H1 (cell line): ENCODE measurements around the gene SEC16A. TPM values are rescaled to one million over a fixed set of nuclear protein-coding genes. Genes with fewer than 3 reads are reported as not detected.

ENCODE experiments used
- polyA plus RNA-seq, 7 experiments: library from polyadenylated mRNA; depleted of rRNA in 3 of 7; stranded (reverse) in 5 of 7; unstranded in 2 of 7; fragments of >200 nt in 5 of 7; fragments of 200-250 nt in 2 of 7; gene quantifications; 1 replicate in 5 of 7; 2 replicates in 1 of 7; 4 replicates in 1 of 7; pipeline versions ENCODE4 v1.2.1 to v1.2.3, GENCODE V29; 2011 to 2013; ENCODE audit warnings: missing spikeins in 2 of 7, mixed read lengths in 2 of 7
- total RNA-seq: library from RNA; stranded (reverse); fragmentation: NEBNext Ultra II Directional; extraction: Animal tissue kit (Norgen Biotek cat#: 25700); gene quantifications from 2 replicates; pipeline ENCODE4 v1.2.1, GENCODE V29; 2021
- TF ChIP-seq, protein P1 (sequence below): IDR thresholded peaks from 2 replicates; pipeline ENCODE4 v1.6.1; 2011; ENCODE audit warnings: low read depth, mild to moderate bottlenecking, low read length; ENCODE audit not compliant: insufficient read depth

The SEC16A gene
- total and polyA plus RNA-seq, 2 of the 8 experiments (the other 6 are each of a cell fraction or from before 2014, with no cell fraction given) = 21.6 to 49.0 TPM

DNA sequence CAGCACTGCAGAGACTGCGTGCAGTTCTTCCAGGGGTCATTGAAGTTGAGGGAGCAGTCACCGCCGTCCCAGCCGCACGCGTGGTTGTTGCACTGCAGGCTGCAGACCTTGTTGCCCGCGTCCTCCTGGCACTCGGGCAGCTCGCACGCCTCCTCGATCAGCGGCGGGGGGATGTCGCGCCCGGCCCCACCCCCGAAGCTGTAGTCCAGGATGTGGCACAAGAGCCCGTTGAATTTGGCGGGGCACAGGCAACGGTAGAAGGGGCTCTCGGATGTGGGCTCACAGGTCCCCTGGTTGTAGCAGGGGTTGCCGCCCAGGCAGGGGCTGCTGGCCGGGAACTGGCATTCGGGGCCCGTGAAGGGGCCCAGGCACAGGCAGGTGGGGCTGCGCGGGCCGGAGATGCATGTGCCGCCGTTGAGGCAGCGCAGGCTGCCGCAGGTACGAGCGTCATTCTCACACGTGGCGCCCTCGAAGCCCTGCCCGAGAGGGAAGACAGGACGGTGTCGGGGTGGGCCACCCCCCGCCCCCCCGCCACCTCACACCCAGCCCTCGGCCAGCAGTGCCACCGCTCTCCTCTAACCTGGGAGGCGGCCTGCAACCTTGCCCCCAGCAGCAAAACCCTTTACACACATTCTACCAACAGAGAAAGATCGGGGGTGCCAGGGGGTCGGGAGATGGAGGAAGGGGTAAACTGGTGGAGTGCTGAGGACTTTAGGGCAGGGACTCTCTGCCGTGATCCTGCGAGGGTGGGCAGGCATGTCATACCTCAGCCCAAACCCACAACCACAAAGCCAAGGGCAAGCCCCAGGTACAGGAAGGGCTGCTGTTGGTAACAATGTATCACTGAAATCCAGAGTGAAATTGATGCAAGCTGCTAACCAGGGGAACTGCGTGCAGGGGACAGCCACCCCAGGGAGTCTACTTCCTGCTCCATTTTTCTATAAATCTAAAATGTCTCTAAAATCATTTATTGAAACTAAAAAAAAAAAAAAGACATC, 22.9 kb upstream of the SEC16A start (continued):
- TF ChIP-seq, protein P1, sequence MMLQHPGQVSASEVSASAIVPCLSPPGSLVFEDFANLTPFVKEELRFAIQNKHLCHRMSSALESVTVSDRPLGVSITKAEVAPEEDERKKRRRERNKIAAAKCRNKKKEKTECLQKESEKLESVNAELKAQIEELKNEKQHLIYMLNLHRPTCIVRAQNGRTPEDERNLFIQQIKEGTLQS = no peak
